ENCODE data around the gene NEDD4L.

NEDD4L gene

GRCh38 chr18:58417752-58418151, 373.7 kb downstream of the NEDD4L start:
- CTCF ChIA-PET = interaction anchor here (0.7 kb wide), 1 partner anchor 103 kb away, joined by 3 read pairs; no protein-coding TSS in a partner anchor
- H3K27ac ChIP-seq (ENCODE audit: extremely low read depth, low read depth, low read length) = no peak overlapping the region
- POLR2A ChIA-PET = no interaction called here

DNA sequence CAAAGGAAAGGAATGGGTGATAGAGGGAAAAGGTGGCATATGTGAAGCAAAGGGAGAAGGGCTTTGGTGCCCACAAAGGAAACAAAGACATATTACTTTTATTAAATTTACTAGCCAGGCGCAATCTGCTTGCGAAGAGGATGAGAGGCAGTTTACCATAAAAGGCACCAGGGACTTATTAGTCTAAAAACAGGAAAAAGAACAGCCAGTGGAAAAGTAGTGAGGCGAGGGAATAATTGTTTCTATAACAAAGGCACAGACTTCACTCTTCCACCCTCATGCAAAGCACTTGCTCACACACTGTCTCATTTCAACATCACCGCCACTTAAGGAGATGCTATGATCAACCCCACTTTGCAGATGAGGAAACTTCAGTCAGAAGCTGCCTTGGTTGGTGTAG, 374.3 kb downstream of the NEDD4L start:
- no peaks in the 10 kb centered on the region for H3K36me3 ChIP-seq (ENCODE audit: control insufficient read depth in 2 of 2, insufficient read depth in 1 of 2, low read length in 2 of 2)
- CTCF ChIA-PET = no interaction called here
- TF ChIP-seq ZFHX2 (tag by site-specific recombination; conservative IDR thresholded peaks at IDR 0.05) = no peak
- no peak for TF ChIP-seq MYNN (tag by site-specific recombination; IDR thresholded peaks at IDR 0.05; ENCODE audit: borderline replicate concordance)
- no peak for TF ChIP-seq ZBTB7A (tag by site-specific recombination; IDR thresholded peaks at IDR 0.05; ENCODE audit: low read depth)
- TF ChIP-seq ZNF302 (tag by site-specific recombination; IDR thresholded peaks at IDR 0.05; ENCODE audit: low read depth) = no peak
- TF ChIP-seq, protein P1, sequence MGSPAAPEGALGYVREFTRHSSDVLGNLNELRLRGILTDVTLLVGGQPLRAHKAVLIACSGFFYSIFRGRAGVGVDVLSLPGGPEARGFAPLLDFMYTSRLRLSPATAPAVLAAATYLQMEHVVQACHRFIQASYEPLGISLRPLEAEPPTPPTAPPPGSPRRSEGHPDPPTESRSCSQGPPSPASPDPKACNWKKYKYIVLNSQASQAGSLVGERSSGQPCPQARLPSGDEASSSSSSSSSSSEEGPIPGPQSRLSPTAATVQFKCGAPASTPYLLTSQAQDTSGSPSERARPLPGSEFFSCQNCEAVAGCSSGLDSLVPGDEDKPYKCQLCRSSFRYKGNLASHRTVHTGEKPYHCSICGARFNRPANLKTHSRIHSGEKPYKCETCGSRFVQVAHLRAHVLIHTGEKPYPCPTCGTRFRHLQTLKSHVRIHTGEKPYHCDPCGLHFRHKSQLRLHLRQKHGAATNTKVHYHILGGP (tag by site-specific recombination; IDR thresholded peaks at IDR 0.05) = no peak
- no peak for TF ChIP-seq ZNF530 (tag by site-specific recombination; IDR thresholded peaks at IDR 0.05; ENCODE audit: low read depth)
- TF ChIP-seq, protein P2, sequence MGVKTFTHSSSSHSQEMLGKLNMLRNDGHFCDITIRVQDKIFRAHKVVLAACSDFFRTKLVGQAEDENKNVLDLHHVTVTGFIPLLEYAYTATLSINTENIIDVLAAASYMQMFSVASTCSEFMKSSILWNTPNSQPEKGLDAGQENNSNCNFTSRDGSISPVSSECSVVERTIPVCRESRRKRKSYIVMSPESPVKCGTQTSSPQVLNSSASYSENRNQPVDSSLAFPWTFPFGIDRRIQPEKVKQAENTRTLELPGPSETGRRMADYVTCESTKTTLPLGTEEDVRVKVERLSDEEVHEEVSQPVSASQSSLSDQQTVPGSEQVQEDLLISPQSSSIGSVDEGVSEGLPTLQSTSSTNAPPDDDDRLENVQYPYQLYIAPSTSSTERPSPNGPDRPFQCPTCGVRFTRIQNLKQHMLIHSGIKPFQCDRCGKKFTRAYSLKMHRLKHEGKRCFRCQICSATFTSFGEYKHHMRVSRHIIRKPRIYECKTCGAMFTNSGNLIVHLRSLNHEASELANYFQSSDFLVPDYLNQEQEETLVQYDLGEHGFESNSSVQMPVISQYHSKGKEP (tag by site-specific recombination; IDR thresholded peaks at IDR 0.05) = no peak
- TF ChIP-seq, protein P3, sequence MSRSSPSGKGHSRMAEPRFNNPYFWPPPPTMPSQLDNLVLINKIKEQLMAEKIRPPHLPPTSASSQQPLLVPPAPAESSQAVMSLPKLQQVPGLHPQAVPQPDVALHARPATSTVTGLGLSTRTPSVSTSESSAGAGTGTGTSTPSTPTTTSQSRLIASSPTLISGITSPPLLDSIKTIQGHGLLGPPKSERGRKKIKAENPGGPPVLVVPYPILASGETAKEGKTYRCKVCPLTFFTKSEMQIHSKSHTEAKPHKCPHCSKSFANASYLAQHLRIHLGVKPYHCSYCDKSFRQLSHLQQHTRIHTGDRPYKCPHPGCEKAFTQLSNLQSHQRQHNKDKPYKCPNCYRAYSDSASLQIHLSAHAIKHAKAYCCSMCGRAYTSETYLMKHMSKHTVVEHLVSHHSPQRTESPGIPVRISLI (tag by site-specific recombination; IDR thresholded peaks at IDR 0.05) = no peak
- TF ChIP-seq ZNF18 (tag by site-specific recombination; IDR thresholded peaks at IDR 0.05) = no peak
- TF ChIP-seq, protein P4, sequence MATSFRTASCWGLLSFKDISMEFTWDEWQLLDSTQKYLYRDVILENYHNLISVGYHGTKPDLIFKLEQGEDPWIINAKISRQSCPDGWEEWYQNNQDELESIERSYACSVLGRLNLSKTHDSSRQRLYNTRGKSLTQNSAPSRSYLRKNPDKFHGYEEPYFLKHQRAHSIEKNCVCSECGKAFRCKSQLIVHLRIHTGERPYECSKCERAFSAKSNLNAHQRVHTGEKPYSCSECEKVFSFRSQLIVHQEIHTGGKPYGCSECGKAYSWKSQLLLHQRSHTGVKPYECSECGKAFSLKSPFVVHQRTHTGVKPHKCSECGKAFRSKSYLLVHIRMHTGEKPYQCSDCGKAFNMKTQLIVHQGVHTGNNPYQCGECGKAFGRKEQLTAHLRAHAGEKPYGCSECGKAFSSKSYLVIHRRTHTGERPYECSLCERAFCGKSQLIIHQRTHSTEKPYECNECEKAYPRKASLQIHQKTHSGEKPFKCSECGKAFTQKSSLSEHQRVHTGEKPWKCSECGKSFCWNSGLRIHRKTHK (tag by site-specific recombination; IDR thresholded peaks at IDR 0.05) = no peak
- TF ChIP-seq ZNF513 (tag by site-specific recombination; IDR thresholded peaks at IDR 0.05) = no peak
- no peak for TF ChIP-seq SCRT2 (tag by site-specific recombination; IDR thresholded peaks at IDR 0.05)
- no peak for TF ChIP-seq ZNF585B (tag by site-specific recombination; IDR thresholded peaks at IDR 0.05)
- no peak for TF ChIP-seq HOXA7 (CRISPR knock-in tag; IDR thresholded peaks at IDR 0.05; ENCODE audit: borderline replicate concordance)
- TF ChIP-seq GFI1B (tag by site-specific recombination; IDR thresholded peaks at IDR 0.05) = no peak
- no peak for TF ChIP-seq ZEB2 (tag by site-specific recombination; IDR thresholded peaks at IDR 0.05)
- TF ChIP-seq ZNF549 (tag by site-specific recombination; IDR thresholded peaks at IDR 0.05) = no peak
- H3K4me3 ChIP-seq (ENCODE audit: low read depth, low read length) = no peak overlapping the region
- H3K9me3 ChIP-seq (ENCODE audit: control insufficient read depth, insufficient read depth, low read depth, low read length) = no peaks in the 10 kb centered on the region
- H3K27ac ChIP-seq (ENCODE audit: extremely low read depth, low read depth, low read length) = no peak overlapping the region
- POLR2A ChIA-PET = no interaction called here
- H3K4me1 ChIP-seq (ENCODE audit: control insufficient read depth, insufficient read depth, low read length) = no peaks in the 10 kb centered on the region; the same call in 1 of the 2 replicates

More at GRCh38 chr18:58417752-58418151, 373.7 kb downstream of the NEDD4L start:
- Histone ChIP-seq H3K4me3 (ENCODE audit: low read depth, low read length) (no peak overlapping the region), H3K4me1 (ENCODE audit: control insufficient read depth, insufficient read depth, low read length) (peaks cover 3% of the 10 kb centered on the region; the same call in 1 of the 2 replicates), H3K36me3 (ENCODE audit: control insufficient read depth in 2 of 2, insufficient read depth in 1 of 2, low read length in 2 of 2) (no peaks in the 10 kb centered on the region), H3K9me3 (ENCODE audit: control insufficient read depth, insufficient read depth, low read depth, low read length) (no peaks in the 10 kb centered on the region)
- TF ChIP-seq, protein P5, sequence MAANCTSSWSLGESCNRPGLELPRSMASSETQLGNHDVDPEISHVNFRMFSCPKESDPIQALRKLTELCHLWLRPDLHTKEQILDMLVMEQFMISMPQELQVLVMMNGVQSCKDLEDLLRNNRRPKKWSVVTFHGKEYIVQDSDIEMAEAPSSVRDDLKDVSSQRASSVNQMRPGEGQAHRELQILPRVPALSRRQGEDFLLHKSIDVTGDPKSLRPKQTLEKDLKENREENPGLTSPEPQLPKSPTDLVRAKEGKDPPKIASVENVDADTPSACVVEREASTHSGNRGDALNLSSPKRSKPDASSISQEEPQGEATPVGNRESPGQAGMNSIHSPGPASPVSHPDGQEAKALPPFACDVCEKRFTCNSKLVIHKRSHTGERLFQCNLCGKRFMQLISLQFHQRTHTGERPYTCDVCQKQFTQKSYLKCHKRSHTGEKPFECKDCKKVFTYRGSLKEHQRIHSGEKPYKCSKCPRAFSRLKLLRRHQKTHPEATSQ (tag by site-specific recombination; IDR thresholded peaks at IDR 0.05) = no peak
- TF ChIP-seq ZNF155 (tag by site-specific recombination; IDR thresholded peaks at IDR 0.05) (no peak), PRDM6 (tag by site-specific recombination; IDR thresholded peaks at IDR 0.05) (no peak)
